GM12865 (cell line): ENCODE measurements around the gene KLHL3.
A peak's percentile ranks its signal among the peaks of the same experiment; 100 is the strongest.

Experiments
- DNase-seq: peaks from one replicate; pipeline ENCODE4 v3.0.0; 2010; ENCODE audit warnings: low read depth
- H3K4me3 ChIP-seq: 2 replicates; pipeline ENCODE4 v1.5.1; 2011; ENCODE audit warnings: mild to moderate bottlenecking, low read depth, low read length, control low read depth
- TF ChIP-seq, protein P1 (sequence below): IDR thresholded peaks from 2 replicates; pipeline ENCODE4 v1.5.1; 2011; ENCODE audit warnings: low read length, control low read depth, low read depth, inconsistent platforms; ENCODE audit not compliant: insufficient read depth; ENCODE audit errors: missing control alignments

Gene KLHL3

DNA sequence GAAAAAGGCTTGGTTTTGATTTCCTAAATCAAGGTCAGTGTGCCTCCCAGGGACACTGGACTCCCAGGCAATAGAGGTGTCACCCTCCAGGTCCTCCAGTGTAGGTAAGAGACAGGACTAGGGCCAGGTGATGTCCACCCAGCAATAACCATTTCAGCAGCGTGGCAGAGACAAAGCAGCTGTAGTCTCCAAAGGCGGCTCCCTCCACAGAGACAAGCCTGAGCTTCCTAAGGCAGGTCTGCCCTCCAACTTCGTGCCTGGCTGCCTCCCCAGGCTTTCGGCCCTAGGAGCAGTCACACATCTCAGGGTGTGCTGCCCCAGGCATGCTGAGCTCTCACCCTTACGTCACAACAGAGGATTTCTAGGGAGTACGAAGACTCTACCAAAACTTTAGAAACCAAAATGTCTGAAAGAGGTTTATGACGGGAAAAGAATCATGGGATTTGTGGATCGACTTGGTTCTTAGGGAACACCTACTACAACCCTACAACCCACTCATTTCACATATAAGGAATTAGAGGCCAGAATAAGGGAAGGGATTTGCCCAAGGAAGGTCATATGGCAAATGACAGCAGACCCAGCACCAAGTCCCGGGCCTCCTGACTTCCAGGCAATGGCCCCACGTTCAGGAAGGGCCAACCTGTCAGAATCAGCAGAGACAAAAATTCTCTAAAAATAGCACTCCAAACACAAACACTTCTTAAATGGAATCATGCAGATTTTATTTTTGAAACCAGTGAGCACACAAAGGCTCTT, 105.5 kb downstream of the KLHL3 start:
- no peak for DNase-seq
- no peak overlapping the region for H3K4me3 ChIP-seq
- TF ChIP-seq, protein P1, sequence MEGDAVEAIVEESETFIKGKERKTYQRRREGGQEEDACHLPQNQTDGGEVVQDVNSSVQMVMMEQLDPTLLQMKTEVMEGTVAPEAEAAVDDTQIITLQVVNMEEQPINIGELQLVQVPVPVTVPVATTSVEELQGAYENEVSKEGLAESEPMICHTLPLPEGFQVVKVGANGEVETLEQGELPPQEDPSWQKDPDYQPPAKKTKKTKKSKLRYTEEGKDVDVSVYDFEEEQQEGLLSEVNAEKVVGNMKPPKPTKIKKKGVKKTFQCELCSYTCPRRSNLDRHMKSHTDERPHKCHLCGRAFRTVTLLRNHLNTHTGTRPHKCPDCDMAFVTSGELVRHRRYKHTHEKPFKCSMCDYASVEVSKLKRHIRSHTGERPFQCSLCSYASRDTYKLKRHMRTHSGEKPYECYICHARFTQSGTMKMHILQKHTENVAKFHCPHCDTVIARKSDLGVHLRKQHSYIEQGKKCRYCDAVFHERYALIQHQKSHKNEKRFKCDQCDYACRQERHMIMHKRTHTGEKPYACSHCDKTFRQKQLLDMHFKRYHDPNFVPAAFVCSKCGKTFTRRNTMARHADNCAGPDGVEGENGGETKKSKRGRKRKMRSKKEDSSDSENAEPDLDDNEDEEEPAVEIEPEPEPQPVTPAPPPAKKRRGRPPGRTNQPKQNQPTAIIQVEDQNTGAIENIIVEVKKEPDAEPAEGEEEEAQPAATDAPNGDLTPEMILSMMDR, result no peak

DNA sequence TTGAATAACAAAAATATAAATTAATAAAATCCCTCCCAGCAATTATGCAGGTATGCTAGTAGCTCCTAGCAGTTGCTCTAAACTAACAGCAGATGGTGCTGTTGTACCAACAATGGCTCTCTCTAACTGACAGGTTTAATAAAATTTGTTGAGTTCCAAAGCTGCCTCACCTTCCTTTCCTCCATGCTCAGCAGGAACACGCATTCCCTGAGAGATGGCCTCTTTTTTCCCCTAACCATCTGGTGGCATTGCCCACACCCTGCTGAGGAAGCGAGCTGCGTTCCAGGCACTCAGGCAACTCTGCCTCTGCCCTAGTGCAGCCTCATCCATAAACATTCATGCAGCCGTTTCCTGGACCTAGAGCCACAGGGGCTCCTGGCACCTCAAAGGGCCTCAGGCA, 106.2 kb downstream of the KLHL3 start:
- no peak overlapping the region for H3K4me3 ChIP-seq
- TF ChIP-seq, protein P1, result peak; percentile 79
- DNase-seq, result peak; percentile 62

DNA sequence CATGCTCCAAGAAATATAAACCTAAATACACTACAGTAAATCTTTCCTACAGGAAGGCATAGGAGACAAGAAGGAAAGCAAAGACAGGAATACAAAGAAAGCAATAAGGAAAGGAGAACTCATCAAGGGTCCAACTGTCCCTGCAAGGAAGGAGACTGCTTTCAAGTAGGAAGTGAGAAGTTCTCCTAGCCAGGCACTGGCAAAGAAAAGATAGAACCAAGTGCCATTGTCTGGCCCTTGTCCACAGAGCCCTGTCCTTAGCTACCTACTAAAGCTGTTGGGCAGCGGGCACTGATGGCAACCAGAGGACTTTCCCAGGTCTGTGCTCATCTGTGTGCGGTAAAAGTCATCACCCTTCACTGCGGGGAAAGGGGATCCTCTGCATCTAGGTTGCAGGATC, 108.2 kb downstream of the KLHL3 start:
- TF ChIP-seq, protein P1, result no peak
- DNase-seq, result no peak
- H3K4me3 ChIP-seq, result no peak overlapping the region

DNA sequence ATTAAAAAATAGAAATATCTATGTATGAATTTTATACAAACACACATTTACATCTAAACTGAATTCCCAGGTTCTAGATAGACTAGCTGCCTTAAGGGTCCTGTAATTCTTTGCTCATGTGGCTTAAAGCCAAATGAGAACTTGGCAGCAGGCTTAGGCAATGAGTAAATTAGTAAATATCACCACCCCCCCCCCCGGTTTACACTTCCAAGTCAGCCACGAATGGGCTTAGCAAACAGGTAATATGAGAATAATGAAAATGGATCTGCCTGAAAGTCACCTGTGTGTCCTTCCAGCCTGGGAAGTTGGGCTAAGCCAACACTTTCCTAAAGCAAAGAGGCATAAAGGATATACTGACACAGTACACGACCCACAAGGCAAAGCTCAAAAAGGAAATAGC, 108.6 kb downstream of the KLHL3 start:
- no peak for DNase-seq
- H3K4me3 ChIP-seq, result no peak overlapping the region
- TF ChIP-seq, protein P1, result no peak

DNA sequence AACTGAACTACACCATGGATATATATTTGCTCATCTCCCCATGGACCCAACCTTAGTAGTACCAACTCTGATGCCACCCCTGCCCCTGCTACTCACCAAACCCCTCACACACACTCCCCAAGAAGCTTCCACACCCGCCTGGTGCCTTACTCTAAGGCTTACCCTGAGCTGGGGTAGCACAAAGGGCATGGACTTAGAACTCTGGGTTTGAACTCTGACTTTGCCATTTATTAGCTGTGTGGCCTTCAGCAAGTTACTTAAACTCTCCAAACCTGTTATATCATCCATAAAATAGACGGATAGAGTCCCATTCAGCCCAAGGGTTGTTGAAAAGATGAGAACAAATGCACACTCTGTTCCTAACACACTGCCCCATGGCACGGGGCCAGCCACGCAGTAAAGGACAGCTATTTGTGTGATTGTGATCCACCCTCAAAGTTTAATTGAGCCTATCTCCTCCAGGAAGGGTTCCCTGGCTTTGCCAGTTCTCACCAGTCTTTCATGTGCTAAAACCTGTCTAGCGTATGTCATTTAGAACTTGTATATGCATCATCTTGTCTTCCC, 111.0 kb downstream of the KLHL3 start:
- TF ChIP-seq, protein P1, result no peak
- no peak overlapping the region for H3K4me3 ChIP-seq
- DNase-seq, result no peak

DNA sequence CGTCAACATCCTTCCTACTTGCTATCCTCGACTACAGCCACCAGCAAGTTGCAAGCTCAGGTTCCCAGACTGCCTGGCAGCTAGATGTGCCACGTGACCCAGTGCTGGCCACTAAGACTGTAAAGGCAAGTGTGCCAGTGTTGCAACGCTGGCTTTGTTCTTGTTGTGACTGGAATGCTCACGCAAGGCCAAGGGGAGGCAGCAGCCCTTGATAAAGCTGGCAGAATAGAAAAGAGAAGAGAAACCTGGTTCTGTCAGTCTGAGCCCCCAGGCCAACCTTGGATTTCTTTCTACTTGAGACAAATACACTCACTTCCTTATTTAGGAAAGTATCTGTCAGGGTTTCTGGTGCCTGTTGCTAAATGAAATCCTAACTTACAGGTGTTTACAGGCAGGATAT, 113.0 kb downstream of the KLHL3 start:
- peak; percentile 33 for DNase-seq
- TF ChIP-seq, protein P1, result no peak
- no peak overlapping the region for H3K4me3 ChIP-seq
